Measurements from ENCODE around the gene LAMC3. TPM values are rescaled to one million over a fixed set of nuclear protein-coding genes. Genes with fewer than 3 reads are reported as not detected.

The LAMC3 gene
- total and polyA plus RNA-seq, 2 experiments from 2014 or later = 29.5 to 43.4 TPM

DNA sequence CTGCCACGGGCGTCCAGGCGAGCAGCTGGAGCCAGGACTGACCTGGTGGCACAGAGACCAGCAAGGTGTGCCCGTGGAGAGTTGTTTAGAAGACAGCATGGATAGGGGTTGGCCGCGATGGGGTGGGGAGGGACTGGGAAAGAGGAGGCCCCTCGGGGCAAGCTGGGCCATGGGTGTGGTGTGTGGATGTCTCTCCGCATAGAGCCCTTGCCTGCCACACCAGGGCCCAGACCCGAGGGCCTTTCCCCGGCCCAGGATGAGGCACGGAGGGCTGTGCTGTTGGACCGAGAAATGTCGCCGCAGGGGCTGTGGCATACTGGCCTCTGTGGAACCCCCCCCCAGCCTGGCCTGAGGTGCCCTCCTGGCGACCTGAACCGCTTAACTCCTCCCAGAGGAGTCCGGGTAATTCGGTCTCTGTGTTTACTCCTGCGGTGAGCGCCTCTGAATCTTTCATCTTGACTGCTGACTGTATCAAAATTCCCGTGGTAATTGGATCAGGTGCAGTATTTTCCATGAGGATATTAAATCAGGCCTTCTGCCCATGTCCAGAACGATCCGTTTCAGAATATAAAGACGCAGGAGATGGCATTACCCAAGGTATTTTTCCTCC, 22.5 kb upstream of the LAMC3 start:
- no peak for DNase-seq (ENCODE audit: low spot score)
- Histone ChIP-seq H3K27me3 (no peaks in the 10 kb centered on the region), H4K20me1 (ENCODE audit: insufficient read depth, poor library complexity, severe bottlenecking) (no peaks in the 10 kb centered on the region), H3K4me3 (no peak overlapping the region), H3K79me2 (no peaks in the 10 kb centered on the region), H3K4me1 (ENCODE audit: insufficient read depth) (peaks cover 2% of the 10 kb centered on the region), H3K36me3 (replicated peaks; ENCODE audit: insufficient read depth, low read depth) (peaks cover 2% of the 10 kb centered on the region), H3K9me2 (replicated peaks; ENCODE audit: insufficient read depth) (no peaks in the 10 kb centered on the region), H2AFZ (no peak overlapping the region), H3K4me2 (no peak overlapping the region), H3K27ac (no peak overlapping the region), H3K9me3 (ENCODE audit: low read depth) (no peaks in the 10 kb centered on the region)
- TF ChIP-seq CTCF (IDR thresholded peaks at IDR 0.05; ENCODE audit: poor library complexity) = no peak
- TF ChIP-seq EZH2 (IDR thresholded peaks at IDR 0.05; ENCODE audit: borderline replicate concordance) = no peak
- TF ChIP-seq EZH2phosphoT487 (IDR thresholded peaks at IDR 0.05; ENCODE audit: low read depth, severe bottlenecking, unreplicated experiment) = no peak
- 79% methylated on average over 24 of the region's 24 CpGs for WGBS (ENCODE audit: low lambda C conversion rate, missing lambda C conversion rate)

DNA sequence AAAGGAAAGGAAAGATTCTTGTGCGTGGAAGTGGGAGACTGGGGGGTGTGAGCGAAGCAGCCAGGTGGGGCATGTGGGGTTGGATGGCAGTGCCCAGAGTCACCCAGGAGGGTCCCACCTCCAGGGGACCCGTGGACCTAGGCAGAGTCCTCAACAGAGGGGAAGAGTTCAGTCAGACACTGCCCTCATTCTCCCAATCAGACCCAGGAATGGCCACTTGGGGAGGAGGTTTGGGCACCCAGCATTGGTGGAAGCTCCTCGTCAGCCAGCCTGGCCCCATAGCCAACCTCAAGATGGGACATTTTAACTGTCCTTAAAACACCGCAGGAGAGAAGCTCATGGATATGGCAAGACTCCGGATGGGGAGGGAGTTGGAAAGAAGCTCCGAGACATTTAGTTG, 21.9 kb upstream of the LAMC3 start:
- Histone ChIP-seq H3K9me3 (ENCODE audit: low read depth) (no peaks in the 10 kb centered on the region), H4K20me1 (ENCODE audit: insufficient read depth, poor library complexity, severe bottlenecking) (no peaks in the 10 kb centered on the region), H3K27me3 (no peaks in the 10 kb centered on the region), H3K79me2 (no peaks in the 10 kb centered on the region), H2AFZ (no peak overlapping the region), H3K9me2 (replicated peaks; ENCODE audit: insufficient read depth) (no peaks in the 10 kb centered on the region), H3K4me1 (ENCODE audit: insufficient read depth) (peaks cover 5% of the 10 kb centered on the region), H3K27ac (no peak overlapping the region), H3K4me2 (no peak overlapping the region), H3K36me3 (replicated peaks; ENCODE audit: insufficient read depth, low read depth) (peaks cover 2% of the 10 kb centered on the region), H3K4me3 (no peak overlapping the region)
- TF ChIP-seq CTCF (IDR thresholded peaks at IDR 0.05; ENCODE audit: poor library complexity) = no peak
- no peak for TF ChIP-seq EZH2phosphoT487 (IDR thresholded peaks at IDR 0.05; ENCODE audit: low read depth, severe bottlenecking, unreplicated experiment)
- no peak for TF ChIP-seq EZH2 (IDR thresholded peaks at IDR 0.05; ENCODE audit: borderline replicate concordance)
- WGBS (ENCODE audit: low lambda C conversion rate, missing lambda C conversion rate) = 84% methylated on average over 7 of the region's 7 CpGs
- no peak for DNase-seq (ENCODE audit: low spot score)

DNA sequence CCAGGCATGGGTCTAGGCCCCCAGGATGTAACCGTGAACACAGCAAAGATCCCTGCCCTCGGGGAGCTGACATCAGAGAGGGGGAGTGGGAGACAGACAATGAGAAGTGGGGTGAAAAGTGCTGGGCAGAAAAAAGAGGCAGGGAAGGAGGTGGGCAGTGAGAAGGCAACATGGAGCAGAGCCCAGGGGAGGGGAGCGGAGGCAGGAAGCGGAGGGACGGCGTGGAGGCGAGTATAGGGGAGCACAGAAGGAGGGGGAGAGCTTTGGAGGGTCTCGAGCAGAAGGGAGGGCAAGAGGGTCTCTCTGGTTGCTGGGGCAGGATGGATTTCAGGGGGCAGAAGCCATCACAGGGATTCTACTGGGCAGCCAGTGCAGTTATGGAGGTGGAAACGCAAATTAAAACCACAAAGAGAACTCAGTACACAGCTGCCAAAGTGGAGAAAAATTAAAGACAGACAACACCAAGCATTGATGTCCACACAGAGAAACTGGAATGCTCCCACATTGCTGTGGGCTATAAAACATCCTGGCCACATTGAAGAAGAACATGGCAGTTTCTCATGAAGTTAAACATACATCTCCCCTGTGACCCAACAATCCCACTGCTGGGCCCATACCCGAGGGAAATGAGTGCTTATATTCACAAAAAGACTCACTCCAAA, 21.1 kb upstream of the LAMC3 start:
- Histone ChIP-seq H2AFZ (no peak overlapping the region), H3K9me2 (replicated peaks; ENCODE audit: insufficient read depth) (no peaks in the 10 kb centered on the region), H3K4me1 (ENCODE audit: insufficient read depth) (peaks cover 5% of the 10 kb centered on the region), H3K27me3 (no peaks in the 10 kb centered on the region), H3K36me3 (replicated peaks; ENCODE audit: insufficient read depth, low read depth) (peaks cover 2% of the 10 kb centered on the region), H4K20me1 (ENCODE audit: insufficient read depth, poor library complexity, severe bottlenecking) (no peaks in the 10 kb centered on the region), H3K9me3 (ENCODE audit: low read depth) (no peaks in the 10 kb centered on the region), H3K27ac (no peak overlapping the region), H3K4me2 (no peak overlapping the region), H3K79me2 (no peaks in the 10 kb centered on the region), H3K4me3 (no peak overlapping the region)
- 82% methylated on average over 10 of the region's 10 CpGs for WGBS (ENCODE audit: low lambda C conversion rate, missing lambda C conversion rate)
- DNase-seq (ENCODE audit: low spot score) = no peak
- TF ChIP-seq CTCF (IDR thresholded peaks at IDR 0.05; ENCODE audit: poor library complexity) (no peak), EZH2phosphoT487 (IDR thresholded peaks at IDR 0.05; ENCODE audit: low read depth, severe bottlenecking, unreplicated experiment) (no peak), EZH2 (IDR thresholded peaks at IDR 0.05; ENCODE audit: borderline replicate concordance) (no peak)
